H1 (cell line): ENCODE data around the gene GCC1. TPM values are rescaled to one million over a fixed set of nuclear protein-coding genes. Genes with fewer than 3 reads are reported as not detected.

Source experiments
- CHD7 ChIP-seq: fragments of 300-600 bp; sonication (generic); IDR thresholded peaks from 2 replicates; pipeline ENCODE4 v1.7.1; 2012; ENCODE audit warnings: low read length, moderate library complexity, mild to moderate bottlenecking, inconsistent platforms; ENCODE audit not compliant: insufficient replicate concordance
- EP300 ChIP-seq, 2 experiments: IDR thresholded peaks; 1 replicate in 1 of 2; 2 replicates in 1 of 2; pipeline ENCODE4 v1.6.1; 2011 to 2012; ENCODE audit warnings: low read depth in 2 of 2, low read length in 2 of 2, mild to moderate bottlenecking in 2 of 2, borderline replicate concordance in 1 of 2, inconsistent platforms in 1 of 2, moderate library complexity in 1 of 2
- polyA plus RNA-seq, 7 experiments: library from polyadenylated mRNA; depleted of rRNA in 3 of 7; stranded (reverse) in 5 of 7; unstranded in 2 of 7; fragments of >200 nt in 5 of 7; fragments of 200-250 nt in 2 of 7; gene quantifications; 1 replicate in 5 of 7; 2 replicates in 1 of 7; 4 replicates in 1 of 7; pipeline versions ENCODE4 v1.2.1 to v1.2.3, GENCODE V29; 2011 to 2013; ENCODE audit warnings: missing spikeins in 2 of 7, mixed read lengths in 2 of 7
- total RNA-seq: library from RNA; stranded (reverse); fragmentation: NEBNext Ultra II Directional; extraction: Animal tissue kit (Norgen Biotek cat#: 25700); gene quantifications from 2 replicates; pipeline ENCODE4 v1.2.1, GENCODE V29; 2021

The GCC1 gene
- total and polyA plus RNA-seq, 2 of the 8 experiments (the other 6 are each of a cell fraction or from before 2014, with no cell fraction given), result 3.3 to 15.0 TPM

- TF ChIP-seq CHD7 (no peak), EP300 (IDR thresholded peaks at IDR 0.05; ENCODE audit: borderline replicate concordance in 1 of 2, low read depth in 2 of 2, low read length in 2 of 2) (no peak)
These were observed 31.3 kb upstream of the GCC1 start (continued) for GRCh38 chr7:127616724-127617123.
